K562 (cell line): ENCODE measurements around the gene UBE2B. TPM values are rescaled to one million over a fixed set of nuclear protein-coding genes. Genes with fewer than 3 reads are reported as not detected.

Experiments
- ARID3B ChIP-seq: fragments of 250-450 bp; sonication (Bioruptor Pico); IDR thresholded peaks from 2 replicates; pipeline ENCODE4 v1.4.0; 2020; ENCODE audit warnings: borderline replicate concordance
- HMGN3 ChIP-seq: IDR thresholded peaks from 2 replicates; pipeline ENCODE4 v1.6.1; 2011; ENCODE audit warnings: borderline replicate concordance, low read depth, mild to moderate bottlenecking, mixed read lengths, low read length; ENCODE audit not compliant: insufficient read length; ENCODE audit errors: extremely low read depth
- NONO ChIP-seq, 2 experiments: fragments of 200-400 bp in 1 of 2; fragments of 450-650 bp in 1 of 2; formaldehyde crosslinking in 1 of 2; IDR thresholded peaks; 2 replicates each; pipeline ENCODE4 v1.6.1; 2017; ENCODE audit warnings: low read depth in 2 of 2, mild to moderate bottlenecking in 2 of 2, moderate library complexity in 2 of 2, low read length in 1 of 2
- NR4A1 ChIP-seq, 2 experiments: fragments of 250-450 bp in 1 of 2; fragments of 450-650 bp in 1 of 2; sonication (Bioruptor Pico) in 1 of 2; IDR thresholded peaks; 2 replicates each; pipeline versions ENCODE4 v1.4.0 to v1.6.1; 2016 to 2020; ENCODE audit warnings: mild to moderate bottlenecking in 2 of 2, missing compliant biosample characterization in 1 of 2, missing genetic modification characterization in 1 of 2, moderate library complexity in 1 of 2
- PHF20 ChIP-seq: fragments of 450-650 bp; IDR thresholded peaks from 2 replicates; pipeline ENCODE4 v1.6.1; 2018; ENCODE audit not compliant: partially characterized antibody
- UBTF ChIP-seq, 2 experiments: IDR thresholded peaks; 2 replicates each; pipeline ENCODE4 v1.6.1; 2012; ENCODE audit warnings: improper control_type of control experiment in 2 of 2, low read depth in 2 of 2, low read length in 2 of 2, borderline replicate concordance in 1 of 2
- ZBED1 ChIP-seq: IDR thresholded peaks from 2 replicates; pipeline ENCODE4 v1.6.1; 2014
- ZBTB40 ChIP-seq, 2 experiments: fragments of 450-650 bp in 1 of 2; sonication (generic) in 1 of 2; formaldehyde crosslinking in 1 of 2; IDR thresholded peaks; 2 replicates each; pipeline versions ENCODE4 v1.7.1 to v1.9.0; 2016 to 2022; ENCODE audit warnings: inconsistent platforms in 1 of 2, mild to moderate bottlenecking in 1 of 2, missing genetic modification reagents in 1 of 2
- ZNF431 ChIP-seq: sonication (generic); formaldehyde crosslinking; IDR thresholded peaks from 2 replicates; pipeline ENCODE4 v1.8.0; 2022; ENCODE audit warnings: mild to moderate bottlenecking, missing genetic modification reagents
- polyA plus RNA-seq, 8 experiments: library from polyadenylated mRNA; depleted of rRNA in 4 of 8; stranded (reverse) in 5 of 8; unstranded in 3 of 8; fragments of >200 nt; fragmentation: Nextera tagmentation in 2 of 8; fragmentation: Illumina TruSeq in 1 of 8; extraction: Ambion mirVana in 2 of 8; extraction: Trizol in 1 of 8; gene quantifications; 2 replicates each; pipeline versions ENCODE4 v1.2.1 to v1.2.3, GENCODE V29; 2011 to 2014; ENCODE audit warnings: inconsistent platforms in 1 of 8, missing spikeins in 1 of 8
- total RNA-seq, 7 experiments: library from RNA; depleted of rRNA in 6 of 7; stranded (reverse); fragments of >200 nt in 6 of 7; fragmentation: Illumina TruSeq in 2 of 7; extraction: Trizol in 2 of 7; gene quantifications; 2 replicates each; pipeline versions ENCODE4 v1.2.1 to v1.2.3, GENCODE V29; 2011 to 2021; ENCODE audit warnings: low replicate concordance in 1 of 7

The UBE2B gene
- total and polyA plus RNA-seq, 9 of the 15 experiments (the other 6 are each of a cell fraction or from before 2014, with no cell fraction given), result 13.1 to 198 (median 75.5) TPM

- TF ChIP-seq ZBTB40 (IDR thresholded peaks at IDR 0.05), result peak; percentile 34; the same call in 1 of the 2 replicates
- no peak for TF ChIP-seq ZBTB40 (CRISPR knock-in tag; IDR thresholded peaks at IDR 0.05)
- peak; percentile 83 for TF ChIP-seq HMGN3
- peak; percentile 90 for TF ChIP-seq PHF20
- TF ChIP-seq UBTF (IDR thresholded peaks at IDR 0.05; ENCODE audit: borderline replicate concordance in 1 of 2, low read depth in 2 of 2, low read length in 2 of 2), result peak in 1 of 2 experiments; percentile 63; a peak in 2 of 4 replicates
- TF ChIP-seq NR4A1 (CRISPR knock-in tag; IDR thresholded peaks at IDR 0.05), result no peak
- TF ChIP-seq NR4A1 (tag; IDR thresholded peaks at IDR 0.05), result peak; percentile 71
- TF ChIP-seq NONO (IDR thresholded peaks at IDR 0.05; ENCODE audit: low read depth in 2 of 2, low read length in 1 of 2), result peak; percentile 85 to 86
- peak; percentile 80 for TF ChIP-seq ZNF431 (CRISPR knock-in tag)
- no peak for TF ChIP-seq ARID3B (CRISPR knock-in tag)
- TF ChIP-seq ZBED1, result peak; percentile 74
These were observed 40.3 kb downstream of the UBE2B start, which contains the start of gene CDKN2AIPNL (continued) for GRCh38 chr5:134411546-134412266.
